Activated CD4-positive, alpha-beta T cell treated with anti-CD3 and anti-CD28 coated beads, Interleukin-10, Interleukin-2, amounts not matched to agents 100 ng/mL and 50 ng/mL, durations not matched to agents 16 hours and 8 hours (primary cell): ENCODE results near the gene STK32B.
A peak's percentile ranks its signal among the peaks of the same experiment; 100 is the strongest.
"Not testable (repeated sequence)": the region's sequence is repeated elsewhere in the genome, so short reads cannot be mapped to it uniquely, and the experiment has no call there.

ENCODE experiments used
- DNase-seq: peaks from one replicate; pipeline ENCODE4 v3.0.0-alpha.2; 2020

The STK32B gene

DNA sequence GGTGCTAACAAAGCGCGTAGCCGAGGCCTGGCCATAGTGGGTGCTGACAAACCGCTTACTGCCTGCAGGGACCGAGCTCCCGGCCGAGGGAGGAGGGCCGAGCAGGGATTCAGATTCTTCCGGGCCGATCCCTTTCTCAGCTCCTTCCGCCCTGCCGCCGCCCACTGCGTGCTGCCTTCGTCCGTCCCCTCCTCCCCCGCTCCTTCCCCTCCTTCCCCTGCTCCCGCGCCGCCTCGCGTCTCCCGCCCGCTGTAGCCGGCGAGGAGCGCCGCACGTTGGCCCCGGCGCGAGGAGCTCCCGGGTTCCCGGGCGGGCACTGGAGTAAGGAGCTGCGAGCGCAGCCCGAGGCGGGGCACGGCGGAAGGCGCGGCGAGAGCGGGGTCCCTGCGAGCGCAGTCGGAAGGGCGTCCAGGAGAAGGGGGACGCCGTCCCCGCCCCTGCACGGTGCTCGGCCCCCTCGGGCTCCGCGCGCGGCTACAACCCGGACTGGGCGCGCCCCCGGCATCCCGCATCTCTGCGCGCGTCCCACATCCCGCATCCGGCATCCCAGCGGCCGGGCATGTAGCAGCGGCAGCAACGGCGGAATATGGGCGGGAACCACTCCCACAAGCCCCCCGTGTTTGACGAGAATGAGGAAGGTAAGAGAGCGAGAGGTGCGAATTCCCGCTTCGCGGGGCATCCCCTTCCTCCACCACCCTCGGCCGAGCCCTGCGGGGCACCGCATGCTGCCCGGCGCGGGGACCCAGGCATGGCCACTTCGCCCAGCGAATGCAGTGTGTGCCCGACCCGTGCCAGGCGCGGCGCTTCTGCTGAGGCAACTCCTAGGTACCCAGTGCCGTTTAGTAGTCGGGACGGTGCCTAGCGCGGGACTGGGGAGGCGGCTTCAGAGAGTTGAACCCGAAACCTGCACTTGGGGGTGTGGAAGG, at the start of gene STK32B:
Gene STK32B (plus strand): TSS at position 203 of the 926 bp plus-strand sequence.
- peak; percentile 14 for DNase-seq

DNA sequence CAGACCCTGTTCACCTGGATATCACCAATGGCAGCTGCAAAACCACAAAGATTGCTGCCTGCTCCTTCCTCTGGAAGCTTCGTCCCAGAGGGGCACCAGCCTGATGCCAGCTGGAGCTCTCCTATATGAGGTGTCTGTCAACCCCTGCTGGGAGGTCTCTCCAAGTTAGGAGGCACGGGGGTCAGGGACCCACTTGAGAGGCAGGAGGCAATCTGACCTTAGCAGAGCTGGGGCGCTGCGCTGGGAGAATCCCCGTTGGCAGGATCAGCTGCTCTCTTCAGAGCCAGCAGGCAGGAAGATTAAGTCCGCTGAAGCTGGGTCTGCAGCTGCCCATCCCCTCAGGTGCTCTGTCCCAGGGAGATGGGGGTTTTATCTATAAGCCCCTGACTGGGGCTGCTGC, 49.6 kb upstream of the STK32B start:
- not testable (repeated sequence) for DNase-seq

DNA sequence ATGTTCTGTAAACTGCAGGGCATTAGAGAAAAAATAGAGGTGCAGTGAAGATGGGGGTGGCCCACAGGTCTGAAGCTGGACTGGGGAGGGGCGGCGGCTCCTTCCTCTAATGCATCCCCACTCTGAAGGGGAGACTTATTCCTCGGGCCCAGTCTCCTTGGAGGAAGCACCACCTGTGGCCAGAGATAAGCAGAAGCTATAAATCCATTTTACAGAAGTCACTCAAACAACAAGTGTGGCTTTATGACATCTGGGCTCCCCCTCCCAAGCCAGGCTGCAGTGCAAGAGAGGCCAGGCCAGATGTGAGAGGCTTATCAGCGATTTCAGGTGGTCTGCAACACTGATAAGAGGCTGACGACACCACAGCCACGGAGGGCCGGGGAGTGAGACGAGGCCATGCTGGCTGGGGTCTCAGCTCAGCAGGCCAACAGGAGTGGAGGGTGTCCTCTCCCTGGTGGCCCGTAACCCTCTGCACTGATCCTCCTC, 47.9 kb upstream of the STK32B start:
- DNase-seq = no peak

DNA sequence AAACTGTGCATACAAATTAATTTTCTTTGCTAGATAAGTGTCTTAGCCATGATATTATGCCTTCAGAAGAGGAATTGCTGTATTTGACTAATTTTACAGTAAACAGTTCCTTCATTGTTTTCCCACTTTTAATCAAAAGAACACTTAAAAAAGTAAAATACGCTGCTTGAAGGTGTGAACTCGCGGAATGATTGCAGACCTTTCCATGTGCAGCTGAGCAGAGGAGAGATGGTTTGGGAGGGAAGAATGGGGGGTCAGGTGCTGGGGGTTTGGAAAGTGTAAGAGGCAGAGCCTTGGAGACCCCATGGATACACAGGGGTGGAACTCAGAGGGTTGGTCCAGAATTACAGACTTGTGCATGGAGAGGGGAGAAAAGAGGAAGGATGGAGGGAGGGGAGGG, 47.4 kb upstream of the STK32B start:
- DNase-seq = no peak

DNA sequence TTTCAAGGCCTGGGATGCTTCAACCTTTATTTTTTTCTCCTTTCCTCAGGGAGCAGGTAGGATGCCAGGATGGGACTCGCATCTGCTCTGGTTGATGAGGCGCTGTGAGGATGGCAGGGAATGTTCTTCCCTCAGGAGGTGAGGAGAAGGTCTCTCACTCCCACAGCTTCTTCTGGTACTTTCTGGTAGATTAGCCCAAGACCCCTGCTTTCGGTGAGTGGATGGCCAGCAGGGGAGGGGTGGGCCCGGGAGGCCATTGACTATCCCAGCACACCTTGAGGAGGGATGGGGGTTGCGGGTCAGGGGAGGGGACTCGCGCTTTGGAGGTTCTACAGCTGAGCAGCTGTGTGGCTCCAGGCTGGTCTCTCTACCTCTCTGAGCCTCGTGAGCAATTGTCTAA, 46.8 kb upstream of the STK32B start:
- no peak for DNase-seq

DNA sequence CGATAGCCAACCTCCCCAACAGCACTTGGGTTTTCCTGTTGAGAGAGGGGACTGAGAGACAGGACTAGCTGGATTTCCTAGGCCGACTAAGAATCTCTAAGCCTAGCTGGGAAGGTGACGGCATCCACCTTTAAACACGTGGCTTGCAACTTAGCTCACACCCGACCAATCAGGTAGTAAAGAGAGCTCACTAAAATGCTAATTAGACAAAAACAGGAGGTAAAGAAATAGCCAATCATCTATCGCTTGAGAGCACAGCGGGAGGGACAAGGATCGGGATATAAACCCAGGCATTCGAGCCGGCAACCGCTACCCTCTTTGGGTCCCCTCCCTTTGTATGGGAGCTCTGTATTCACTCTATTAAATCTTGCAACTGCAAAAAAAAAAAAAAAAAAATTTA, 44.3 kb upstream of the STK32B start:
- not testable (repeated sequence) for DNase-seq

DNA sequence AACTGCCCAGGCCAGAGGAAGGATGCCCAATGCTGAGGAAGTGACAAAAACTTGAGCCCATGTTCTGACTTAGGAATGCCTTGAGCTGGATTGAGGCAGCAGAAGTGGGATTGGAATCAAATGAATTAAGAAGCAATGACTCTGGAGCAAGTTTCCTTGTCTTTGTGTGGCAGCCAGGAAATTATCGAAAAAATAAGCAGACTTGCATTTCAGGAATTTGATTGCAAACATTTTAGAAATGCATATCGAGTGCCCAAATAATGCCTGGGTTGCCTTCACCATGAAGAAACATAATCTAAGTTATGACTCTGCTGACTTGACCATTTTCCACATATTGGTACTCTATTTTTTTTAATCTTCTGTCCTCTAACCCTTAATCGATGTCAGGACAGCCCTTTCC, 41.5 kb upstream of the STK32B start:
- no peak for DNase-seq

DNA sequence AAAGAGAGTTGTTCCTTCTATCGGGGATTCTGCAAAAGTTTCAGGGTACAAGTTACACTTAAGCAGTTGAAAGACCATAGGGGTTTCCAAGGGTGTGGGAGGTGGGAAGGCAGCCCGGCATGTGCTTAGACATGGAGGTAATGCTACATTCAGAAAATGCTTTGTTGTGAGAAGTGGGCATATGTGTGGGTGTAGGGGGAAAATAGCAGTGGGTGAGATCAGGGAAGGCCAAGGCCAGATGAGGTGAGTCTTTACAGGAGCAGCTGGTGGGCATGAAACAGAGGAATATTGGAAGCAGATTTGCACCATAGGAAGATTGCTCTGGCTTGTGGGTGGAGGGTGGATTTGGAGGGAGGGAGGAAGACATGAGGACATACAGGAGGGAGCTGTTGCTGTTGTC, 40.3 kb upstream of the STK32B start:
- DNase-seq = no peak

DNA sequence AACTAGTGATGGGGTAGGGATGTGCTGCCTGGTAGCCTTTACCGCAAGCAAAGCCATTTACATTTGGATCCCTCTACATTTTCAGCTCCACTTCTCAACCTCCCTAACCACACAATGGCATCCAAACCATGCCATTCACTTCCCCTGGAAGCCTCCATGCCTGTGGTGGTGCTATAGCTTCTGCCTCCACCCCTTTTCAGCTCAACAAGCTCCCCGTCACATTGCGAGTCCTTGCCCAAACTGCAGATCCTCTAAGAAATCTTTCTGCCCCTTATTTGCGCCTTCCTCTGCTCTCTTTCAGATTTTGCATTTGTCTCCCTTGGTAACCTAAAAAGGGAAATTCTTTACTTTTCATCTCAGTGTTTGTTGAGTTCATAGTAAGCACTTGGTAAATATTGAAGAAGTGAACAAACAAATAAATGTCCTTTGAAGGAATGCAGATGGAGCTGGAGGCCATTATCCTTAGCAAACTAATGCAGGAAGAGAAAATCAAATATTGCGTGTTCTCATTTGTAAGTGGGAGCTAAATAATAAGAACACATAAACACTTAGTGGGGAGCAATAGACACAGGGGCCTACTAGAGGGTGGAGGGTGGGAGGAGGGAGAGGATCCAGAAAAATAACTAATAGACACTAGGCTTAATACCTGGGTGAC, 38.9 kb upstream of the STK32B start:
- DNase-seq = no peak

DNA sequence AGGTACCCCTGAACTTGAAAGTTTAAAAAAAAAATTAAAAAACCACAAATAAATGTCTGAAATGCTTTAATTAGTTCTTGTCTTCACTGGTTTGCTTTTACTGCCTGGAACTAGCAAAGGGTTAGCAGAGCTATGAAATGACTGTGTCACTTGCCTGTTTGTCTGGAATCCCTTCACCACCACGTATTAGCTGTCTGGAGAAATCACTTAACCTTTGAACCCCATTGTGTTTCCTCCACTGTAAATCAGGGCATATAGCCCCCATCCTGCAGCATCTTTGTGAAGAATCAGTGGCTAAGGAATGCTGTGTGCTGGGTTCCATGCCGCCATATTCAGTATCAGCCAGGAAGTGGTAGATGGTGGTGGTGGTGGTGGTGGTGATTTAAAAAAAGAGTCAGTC, 38.3 kb upstream of the STK32B start:
- no peak for DNase-seq

DNA sequence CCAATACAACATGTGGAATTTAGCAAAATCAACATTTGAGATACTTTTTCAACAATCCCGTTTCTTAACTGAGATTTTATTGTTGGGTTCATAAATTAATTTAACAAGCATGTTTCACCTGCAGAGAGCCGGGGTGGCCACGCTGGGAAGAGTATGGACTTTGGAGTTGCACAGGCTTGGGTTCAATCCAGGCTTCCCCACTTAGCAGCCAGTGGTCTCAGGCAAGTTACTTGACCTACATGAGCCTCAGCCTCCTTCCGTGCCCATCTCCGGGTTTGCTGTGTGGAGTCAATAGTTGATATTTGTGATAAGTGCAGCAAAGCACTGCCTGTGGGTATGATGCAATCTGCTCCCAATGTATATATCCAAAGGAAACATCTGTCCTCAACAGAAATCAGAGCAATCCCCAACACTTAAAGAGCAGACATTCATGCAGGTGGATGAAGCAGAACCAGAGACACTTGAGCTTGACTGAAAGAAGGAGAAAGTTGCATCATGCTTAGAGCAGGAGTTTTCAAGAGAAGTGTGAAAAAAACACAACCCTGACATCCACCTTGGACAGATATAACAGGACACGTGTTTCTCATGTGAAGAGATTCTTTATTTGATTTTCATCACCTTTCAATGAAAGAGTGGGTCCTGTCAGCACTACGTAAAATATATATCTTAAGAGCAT, 37.1 kb upstream of the STK32B start:
- DNase-seq = no peak

DNA sequence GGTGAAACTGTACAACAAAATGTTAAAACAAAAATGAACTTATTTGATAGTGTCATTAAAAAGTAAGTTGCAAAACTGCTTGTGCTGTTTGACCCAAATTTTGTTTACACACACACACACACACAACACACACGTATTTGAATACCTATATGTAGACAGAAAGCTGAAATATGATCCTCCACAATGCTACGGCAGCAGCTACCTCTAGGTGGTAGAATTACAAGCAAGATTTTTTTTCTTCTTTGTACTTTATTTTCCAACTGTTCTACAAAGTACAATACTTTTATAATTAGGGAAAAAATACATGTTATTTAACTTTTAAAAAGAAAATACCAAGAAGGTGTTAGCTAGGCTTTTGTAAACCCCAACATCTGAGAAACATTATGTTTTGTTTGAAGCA, 33.2 kb upstream of the STK32B start:
- DNase-seq = no peak

DNA sequence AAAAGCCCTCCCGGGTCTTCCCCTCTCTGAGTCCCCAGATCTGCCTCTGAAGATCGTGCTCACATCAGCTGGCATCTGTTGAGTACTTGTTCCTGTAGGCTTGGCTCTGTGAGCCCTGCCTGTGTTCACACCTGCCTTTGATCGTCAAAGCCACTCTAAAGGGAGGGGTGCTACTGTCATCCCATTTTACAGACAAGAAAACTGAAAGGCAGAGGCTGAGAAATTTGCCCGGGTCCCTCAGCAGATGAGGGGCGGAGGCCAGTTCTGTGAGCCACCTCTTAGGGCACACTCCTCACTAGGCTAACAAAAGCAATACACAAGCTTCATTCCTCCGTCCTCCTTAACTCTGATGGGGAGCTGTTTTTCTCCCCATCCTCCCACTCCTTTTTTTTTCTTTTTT, 32.7 kb upstream of the STK32B start:
- no peak for DNase-seq

DNA sequence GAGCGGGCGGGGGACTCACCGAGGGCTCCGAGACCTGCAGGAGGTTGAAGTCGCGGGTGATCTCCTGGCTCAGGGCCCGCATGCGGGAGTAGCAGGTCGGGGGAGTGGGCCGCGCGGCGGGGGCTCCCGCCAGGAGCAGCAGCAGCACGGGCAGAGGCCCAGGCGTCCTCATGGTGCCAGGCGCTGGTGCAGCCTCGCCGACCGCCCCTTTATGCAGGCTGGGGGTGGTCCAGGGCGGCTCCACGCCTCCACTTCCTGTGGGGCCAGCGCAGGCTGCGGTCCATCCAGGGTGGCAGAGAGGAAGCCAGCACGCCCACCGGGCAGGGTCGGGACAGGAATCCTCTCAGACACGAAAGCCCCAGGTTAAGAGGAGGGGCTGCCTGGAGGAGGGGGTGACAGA, 32.0 kb upstream of the STK32B start, which contains the start of gene CYTL1:
Gene CYTL1 (minus strand): TSS at position 185 of the 400 bp plus-strand sequence. CDS start 13 bp downstream, at position 172.
- no peak for DNase-seq

DNA sequence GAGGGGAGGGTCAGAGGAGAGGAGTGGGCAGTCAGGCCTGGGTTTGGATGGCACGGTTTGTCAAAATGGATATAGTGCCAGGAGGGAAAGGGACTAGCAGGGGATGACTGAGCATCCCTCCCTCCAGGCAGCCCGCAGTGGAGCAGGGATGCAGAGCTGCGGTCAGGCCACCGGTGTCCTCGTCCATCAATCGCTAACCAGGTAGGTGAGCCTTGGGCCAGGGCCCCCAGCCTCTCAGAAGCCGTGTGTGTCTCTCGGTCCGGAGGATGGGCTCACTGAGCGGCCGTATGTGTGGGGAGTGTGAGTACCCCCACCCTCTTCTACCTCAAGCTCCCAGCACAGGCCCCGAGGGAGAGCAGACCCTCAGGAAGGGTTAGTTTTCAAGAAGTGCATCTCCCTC, 31.5 kb upstream of the STK32B start:
- no peak for DNase-seq

DNA sequence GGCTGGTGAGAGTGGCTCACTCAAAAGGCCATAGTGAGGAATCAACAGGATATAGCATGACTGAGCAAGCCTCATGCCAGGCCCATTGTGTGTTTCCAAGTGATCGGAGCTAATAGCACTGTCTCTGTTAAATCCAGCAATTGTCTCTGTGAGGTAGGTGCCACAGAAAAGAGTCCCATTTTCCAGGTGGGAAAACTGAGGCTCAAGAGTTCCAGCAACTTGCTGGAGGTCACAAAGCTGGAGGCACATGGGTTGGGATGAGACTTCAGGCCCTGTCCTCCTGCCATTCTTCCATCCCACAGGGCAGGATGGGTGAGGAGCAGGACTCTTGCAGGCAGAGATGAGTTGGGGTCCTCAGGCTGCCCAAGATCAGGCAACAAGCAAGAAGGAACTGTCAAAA, 30.9 kb upstream of the STK32B start:
- DNase-seq = no peak

DNA sequence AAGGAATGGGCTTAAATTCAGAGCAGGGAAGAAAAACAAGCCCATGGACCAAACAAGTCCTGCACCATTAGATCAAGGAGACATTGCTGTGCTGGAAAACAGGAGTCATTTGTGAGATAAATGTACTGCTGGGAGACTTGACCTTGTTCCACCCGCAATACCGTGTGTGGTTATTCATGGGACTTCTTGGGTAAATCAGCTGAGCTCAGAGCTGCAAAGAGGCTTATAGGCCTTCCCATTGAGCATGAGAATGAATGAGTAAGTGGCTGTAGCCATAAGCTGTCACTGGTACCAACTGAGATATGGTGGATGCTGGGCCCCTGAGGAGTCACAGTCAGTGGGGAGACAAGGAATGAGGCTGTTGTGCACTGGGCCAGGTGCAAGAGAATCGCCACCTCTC, 29.7 kb upstream of the STK32B start:
- no peak for DNase-seq

DNA sequence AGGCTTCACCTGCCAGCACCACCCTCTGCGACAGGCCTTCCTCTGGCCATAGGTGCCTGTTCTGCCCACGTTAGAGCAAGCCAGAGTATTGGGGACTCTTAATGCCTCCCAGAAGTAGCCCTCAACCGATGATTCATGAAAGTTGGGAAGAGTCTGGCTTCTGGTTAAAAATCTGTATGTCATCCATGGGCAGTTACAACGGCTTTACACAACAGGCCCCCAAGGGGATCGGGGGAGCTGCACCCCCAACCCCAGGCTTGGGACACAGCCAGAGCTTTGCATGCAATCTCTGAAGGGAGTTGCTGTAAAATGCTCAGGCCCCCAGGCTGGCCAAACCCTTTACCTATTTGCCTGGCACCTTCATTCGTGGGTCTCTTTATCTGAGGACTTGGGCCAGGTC, 26.6 kb upstream of the STK32B start:
- no peak for DNase-seq

DNA sequence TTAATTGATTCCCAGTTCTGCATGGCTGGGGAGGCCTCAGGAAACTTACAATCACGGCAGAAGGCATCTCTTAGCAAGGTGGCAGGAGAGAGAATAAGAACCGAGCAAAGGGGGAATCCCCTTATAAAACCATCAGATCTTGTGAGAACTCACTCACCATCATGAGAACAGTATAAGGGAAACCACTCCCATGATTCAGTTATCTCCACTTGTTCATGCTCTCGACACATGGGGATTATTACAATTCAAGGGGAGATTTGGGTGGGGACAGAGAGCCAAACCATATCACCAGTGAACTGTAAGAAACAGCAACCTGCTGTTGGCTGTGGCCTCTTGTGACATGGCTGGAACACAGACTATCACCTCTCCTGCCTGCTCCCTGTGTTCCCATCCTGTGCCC, 24.9 kb upstream of the STK32B start:
- DNase-seq = no peak

DNA sequence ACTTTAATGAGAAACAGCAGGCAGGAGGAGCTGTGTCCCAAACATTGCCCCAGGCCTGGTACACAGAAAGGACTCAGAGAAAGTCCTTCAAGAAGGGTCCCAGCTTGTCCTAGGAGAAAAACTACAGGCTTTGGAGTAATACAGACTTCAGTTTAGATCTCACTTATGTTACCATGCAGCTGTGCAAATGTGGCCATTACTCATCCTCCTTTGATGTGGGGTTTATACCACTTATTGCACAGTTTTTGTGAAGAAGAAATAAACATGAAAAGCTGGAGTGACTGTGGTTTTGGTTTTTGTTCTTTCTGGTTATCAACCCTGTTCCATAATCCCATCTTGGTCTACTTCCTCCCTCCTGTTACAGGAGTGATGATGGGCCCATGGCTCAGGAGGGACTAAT, 23.9 kb upstream of the STK32B start:
- no peak for DNase-seq

DNA sequence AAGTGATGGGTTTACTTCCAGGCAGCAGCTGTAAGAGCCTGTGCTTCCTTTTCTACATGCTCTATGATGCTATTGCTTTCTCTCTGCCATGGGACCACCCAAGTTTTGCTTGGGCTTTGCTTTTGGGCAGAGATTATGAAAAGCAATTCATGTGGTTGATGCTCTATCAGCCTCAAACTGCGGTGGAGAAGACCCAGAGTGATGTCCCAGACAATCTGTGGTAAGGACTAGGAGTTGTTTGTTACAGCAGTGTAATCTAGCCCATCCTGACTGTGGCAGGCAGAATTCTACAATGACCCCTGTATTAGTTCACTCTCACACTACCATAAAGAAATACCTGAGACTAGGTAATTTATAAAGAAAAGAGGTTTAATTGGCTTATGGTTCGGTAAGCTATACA, 22.8 kb upstream of the STK32B start:
- DNase-seq = no peak

DNA sequence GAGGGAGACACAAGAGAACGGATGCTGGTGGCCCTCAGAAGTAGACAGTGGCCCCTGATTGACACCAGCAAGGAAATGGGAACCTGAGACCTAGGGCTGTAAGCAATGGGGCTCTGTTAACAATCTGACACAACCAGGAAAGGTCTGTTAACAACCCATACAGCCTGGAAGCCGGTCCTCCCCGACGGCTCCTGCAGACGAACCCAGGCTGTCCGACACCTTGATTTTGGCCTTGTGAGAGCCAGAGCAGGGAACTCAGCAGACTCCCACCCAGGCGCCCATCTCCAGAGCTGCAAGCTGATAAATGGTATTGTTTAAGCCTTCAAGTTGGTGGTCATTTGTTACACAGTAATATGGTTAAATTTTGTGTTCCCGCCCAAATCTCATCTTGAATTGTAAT, 21.8 kb upstream of the STK32B start:
- DNase-seq = no peak

DNA sequence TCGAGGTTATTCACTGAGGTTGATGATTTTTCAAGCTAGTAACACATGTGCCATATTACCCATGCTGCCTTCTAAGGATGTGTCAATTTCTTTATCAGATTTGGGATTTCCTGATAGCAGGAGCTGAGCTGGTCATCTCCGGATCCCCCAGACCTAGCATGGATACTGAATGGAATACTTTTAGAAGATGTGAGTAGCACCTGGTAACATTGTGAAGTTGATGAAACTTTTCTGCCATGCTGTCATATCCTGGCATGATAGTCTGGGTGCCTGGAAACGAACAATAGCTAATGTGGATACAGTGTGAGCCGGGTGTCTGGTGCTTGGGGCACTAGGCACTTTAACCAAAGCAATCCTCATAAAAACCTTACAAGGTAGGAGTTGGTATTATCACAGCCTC, 21.1 kb upstream of the STK32B start:
- DNase-seq = no peak

DNA sequence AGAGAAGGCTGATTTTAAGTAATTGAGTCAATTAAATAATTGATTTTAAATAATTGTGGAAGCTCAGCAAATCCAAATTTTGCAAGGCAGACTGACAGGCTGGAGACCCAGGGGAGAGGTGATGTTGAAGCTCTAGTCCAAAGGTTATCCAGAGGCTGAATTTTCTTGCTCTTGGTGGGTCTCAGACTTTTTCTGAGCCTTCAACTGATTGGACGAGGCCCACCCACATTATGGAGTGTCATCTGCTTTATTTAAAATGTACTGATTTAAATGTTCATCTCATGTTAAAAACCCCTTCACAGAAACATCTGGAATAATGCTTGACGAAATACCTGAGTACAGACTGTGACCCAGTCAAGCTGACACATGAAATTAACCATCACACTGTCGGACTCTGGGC, 20.4 kb upstream of the STK32B start:
- DNase-seq = no peak
